PC-9 (cell line): ENCODE results near the gene PATJ.

Source experiments
- CTCF ChIP-seq: fragments of 200-600 bp; sonication (generic); conservative IDR thresholded peaks from 2 replicates; pipeline ENCODE4 v1.6.1; 2017; ENCODE audit warnings: mixed run types, antibody characterized with exemption, mild to moderate bottlenecking, moderate library complexity
- EZH2 ChIP-seq: fragments of 200-600 bp; sonication (generic); IDR thresholded peaks from 2 replicates; pipeline ENCODE4 v1.8.0; 2017; ENCODE audit warnings: antibody characterized with exemption, low read depth

GRCh38 chr1:61873994-61874393, 131.7 kb downstream of the PATJ start:
- no peak for TF ChIP-seq EZH2
- TF ChIP-seq CTCF = no peak
